ENCODE results near the gene PPP1R2B. TPM values are rescaled to one million over a fixed set of nuclear protein-coding genes. Genes with fewer than 3 reads are reported as not detected.

Gene PPP1R2B
- total RNA-seq, 4 donors from 2014 or later: not detected

- no peak for DNase-seq
- H3K4me1 ChIP-seq: no peaks in the 10 kb centered on the region
- H3K4me3 ChIP-seq: no peak overlapping the region
- H3K27ac ChIP-seq: no peak overlapping the region
- H3K9me3 ChIP-seq: no peaks in the 10 kb centered on the region
- H3K36me3 ChIP-seq: no peaks in the 10 kb centered on the region
- no peaks in the 10 kb centered on the region for H3K27me3 ChIP-seq
- TF ChIP-seq POLR2A (IDR thresholded peaks at IDR 0.05) (no peak), CTCF (IDR thresholded peaks at IDR 0.05) (no peak)
These were observed 21.1 kb downstream of the PPP1R2B start for GRCh38 chr5:156871212-156871611.

- Histone ChIP-seq H3K27me3 (no peaks in the 10 kb centered on the region), H3K9me3 (no peaks in the 10 kb centered on the region), H3K27ac (no peak overlapping the region), H3K4me3 (no peak overlapping the region), H3K36me3 (no peaks in the 10 kb centered on the region), H3K4me1 (no peaks in the 10 kb centered on the region)
- TF ChIP-seq POLR2A (IDR thresholded peaks at IDR 0.05) (no peak), CTCF (IDR thresholded peaks at IDR 0.05) (no peak)
- no peak for DNase-seq
These were observed 29.7 kb downstream of the PPP1R2B start for GRCh38 chr5:156879665-156880285.

DNA sequence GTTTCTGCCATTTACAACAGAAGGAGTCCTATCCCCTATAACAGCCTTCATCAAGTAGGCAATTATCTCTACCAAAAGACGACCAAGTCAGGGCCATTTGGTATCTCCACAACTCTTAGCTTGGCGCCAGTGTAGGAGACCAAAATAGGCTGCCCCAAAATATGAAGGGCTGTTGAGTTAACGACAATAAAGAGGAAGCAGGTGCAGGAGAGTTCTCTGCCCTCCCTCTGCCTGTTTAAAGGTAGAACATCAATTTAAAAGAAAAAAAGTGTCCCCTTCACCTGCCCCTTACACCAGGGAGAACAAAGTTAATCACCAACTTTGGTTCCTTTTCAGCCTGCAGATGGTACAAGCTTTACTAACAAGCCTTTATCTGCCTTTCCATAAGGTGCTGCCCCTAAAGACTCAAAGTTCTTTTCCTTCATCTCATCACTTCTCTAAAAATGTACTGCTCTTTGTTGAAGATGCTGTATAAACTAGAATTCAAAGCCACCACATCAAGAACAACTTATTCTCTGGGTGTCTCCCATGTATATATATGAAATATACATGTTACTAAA is 33.3 kb downstream of the PPP1R2B start:
- H3K4me3 ChIP-seq: no peak overlapping the region
- no peaks in the 10 kb centered on the region for H3K9me3 ChIP-seq
- H3K27me3 ChIP-seq: no peaks in the 10 kb centered on the region
- DNase-seq: no peak
- H3K27ac ChIP-seq: no peak overlapping the region
- TF ChIP-seq CTCF (IDR thresholded peaks at IDR 0.05) (no peak), POLR2A (IDR thresholded peaks at IDR 0.05) (no peak)
- H3K4me1 ChIP-seq: no peaks in the 10 kb centered on the region
- H3K36me3 ChIP-seq: no peaks in the 10 kb centered on the region

GRCh38 chr5:156888520-156888919 is 38.4 kb downstream of the PPP1R2B start:
- TF ChIP-seq CTCF (IDR thresholded peaks at IDR 0.05) (no peak), POLR2A (IDR thresholded peaks at IDR 0.05) (no peak)
- DNase-seq: no peak

GRCh38 chr5:156892223-156892622 is 42.1 kb downstream of the PPP1R2B start:
- no peak overlapping the region for H3K4me3 ChIP-seq
- H3K27ac ChIP-seq: no peak overlapping the region
- no peaks in the 10 kb centered on the region for H3K4me1 ChIP-seq
- no peak for DNase-seq
- H3K36me3 ChIP-seq: no peaks in the 10 kb centered on the region
- H3K27me3 ChIP-seq: no peaks in the 10 kb centered on the region
- TF ChIP-seq CTCF (IDR thresholded peaks at IDR 0.05) (no peak), POLR2A (IDR thresholded peaks at IDR 0.05) (no peak)
- H3K9me3 ChIP-seq: no peaks in the 10 kb centered on the region

More at GRCh38 chr5:156888520-156888919, 38.4 kb downstream of the PPP1R2B start:
- no peaks in the 10 kb centered on the region for H3K36me3 ChIP-seq
- H3K4me3 ChIP-seq: no peak overlapping the region
- no peaks in the 10 kb centered on the region for H3K9me3 ChIP-seq
- no peak overlapping the region for H3K27ac ChIP-seq
- no peaks in the 10 kb centered on the region for H3K4me1 ChIP-seq
- no peaks in the 10 kb centered on the region for H3K27me3 ChIP-seq
